ENCODE measurements around the gene PRSS21. TPM values are rescaled to one million over a fixed set of nuclear protein-coding genes. Genes with fewer than 3 reads are reported as not detected.

The PRSS21 gene
- total RNA-seq, 2 donors from 2014 or later = 1.1 to 2.6 TPM

DNA sequence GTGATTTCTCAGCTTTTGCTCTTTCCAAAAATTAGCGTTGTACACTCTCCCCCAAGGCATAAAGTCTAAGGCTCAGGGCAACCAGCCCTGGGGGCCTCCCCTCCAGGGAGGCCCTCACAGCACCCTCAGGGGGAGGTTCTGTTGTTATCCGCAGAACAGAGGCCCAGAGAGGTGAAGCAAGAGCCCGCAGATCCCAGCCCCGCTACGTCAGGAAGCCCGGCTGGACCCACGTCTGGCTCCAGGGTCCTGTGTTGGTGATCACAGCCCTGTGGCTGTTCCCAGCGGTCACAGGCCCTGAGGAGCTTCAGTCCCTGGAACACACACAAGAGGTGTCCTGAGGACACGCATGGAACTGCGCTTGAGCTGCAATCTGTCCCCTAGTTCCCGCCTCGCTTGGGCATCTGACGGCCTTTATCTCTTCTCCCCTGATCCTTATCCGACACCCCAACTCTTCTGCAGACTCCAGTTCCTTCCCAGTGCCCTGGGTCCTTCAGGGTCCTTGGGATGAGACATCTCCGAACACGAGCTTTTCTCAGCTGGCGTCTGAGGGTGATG is 11.9 kb downstream of the PRSS21 start:
- Histone ChIP-seq H3K36me3 (no peaks in the 10 kb centered on the region), H3K4me3 (no peak overlapping the region), H3K27ac (peak overlapping the region; percentile 87), H3K9me3 (no peaks in the 10 kb centered on the region), H3K4me1 (no peaks in the 10 kb centered on the region), H3K27me3 (no peaks in the 10 kb centered on the region), H3K9ac (ENCODE audit: low read depth in 2 of 2, low read length in 2 of 2) (peak overlapping the region in 1 of 2 donors; percentile 54)
- TF ChIP-seq, protein P1, sequence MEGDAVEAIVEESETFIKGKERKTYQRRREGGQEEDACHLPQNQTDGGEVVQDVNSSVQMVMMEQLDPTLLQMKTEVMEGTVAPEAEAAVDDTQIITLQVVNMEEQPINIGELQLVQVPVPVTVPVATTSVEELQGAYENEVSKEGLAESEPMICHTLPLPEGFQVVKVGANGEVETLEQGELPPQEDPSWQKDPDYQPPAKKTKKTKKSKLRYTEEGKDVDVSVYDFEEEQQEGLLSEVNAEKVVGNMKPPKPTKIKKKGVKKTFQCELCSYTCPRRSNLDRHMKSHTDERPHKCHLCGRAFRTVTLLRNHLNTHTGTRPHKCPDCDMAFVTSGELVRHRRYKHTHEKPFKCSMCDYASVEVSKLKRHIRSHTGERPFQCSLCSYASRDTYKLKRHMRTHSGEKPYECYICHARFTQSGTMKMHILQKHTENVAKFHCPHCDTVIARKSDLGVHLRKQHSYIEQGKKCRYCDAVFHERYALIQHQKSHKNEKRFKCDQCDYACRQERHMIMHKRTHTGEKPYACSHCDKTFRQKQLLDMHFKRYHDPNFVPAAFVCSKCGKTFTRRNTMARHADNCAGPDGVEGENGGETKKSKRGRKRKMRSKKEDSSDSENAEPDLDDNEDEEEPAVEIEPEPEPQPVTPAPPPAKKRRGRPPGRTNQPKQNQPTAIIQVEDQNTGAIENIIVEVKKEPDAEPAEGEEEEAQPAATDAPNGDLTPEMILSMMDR (IDR thresholded peaks at IDR 0.05) = no peak
- intact Hi-C loops (cut with DNase I) = loop anchor here (2.0 kb wide), 1 partner anchor 20 kb away; no protein-coding TSS in a partner anchor
- DNase-seq = no peak

DNA sequence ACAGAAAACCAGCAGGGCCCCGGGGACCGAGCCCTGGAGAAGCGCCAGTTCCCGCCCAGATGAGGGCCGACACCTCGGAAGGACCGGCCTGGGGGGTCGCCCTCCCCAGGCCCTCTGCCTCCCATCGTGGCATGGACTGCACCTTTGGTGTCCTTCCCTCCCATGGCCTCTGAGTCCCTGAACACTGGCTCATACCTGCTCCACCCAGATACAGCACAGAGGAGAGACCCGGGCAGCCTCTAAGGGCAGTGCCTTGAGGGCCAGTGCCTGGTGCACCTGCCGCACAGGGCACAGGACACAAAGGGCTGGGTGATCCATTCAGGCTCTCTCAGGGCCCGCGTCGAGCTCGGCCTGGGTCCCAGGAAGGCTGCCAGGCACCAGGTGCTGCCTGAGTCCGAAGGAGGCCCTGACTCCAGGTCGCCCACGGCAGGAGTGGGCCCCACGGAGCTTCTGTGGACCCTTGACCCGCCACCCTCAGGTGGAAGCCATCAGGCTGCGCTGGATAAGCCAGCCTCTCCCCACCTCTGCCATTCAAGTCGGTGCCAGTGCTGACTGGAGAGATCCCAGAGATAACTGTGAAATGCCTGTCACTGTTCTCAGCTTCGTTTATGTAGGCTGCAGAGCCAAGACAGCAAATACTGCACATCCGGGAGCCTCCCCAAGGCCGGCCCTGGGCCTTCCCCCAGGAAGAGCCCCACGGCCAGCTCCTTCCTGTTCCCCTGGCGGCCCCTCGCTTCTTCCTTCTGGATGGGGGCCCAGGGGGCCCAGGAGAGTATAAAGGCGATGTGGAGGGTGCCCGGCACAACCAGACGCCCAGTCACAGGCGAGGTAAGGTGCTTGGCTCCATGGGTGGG is 12.7 kb downstream of the PRSS21 start, which contains the start of gene ZG16B:
ZG16B (plus strand) TSS at position 803 of the 854 bp plus-strand sequence. CDS start 139 bp downstream, outside the sequence.
- H3K4me1 ChIP-seq = no peaks in the 10 kb centered on the region
- peak within 1 kb of the TSS in 1 of 2 donors; percentile 54 for H3K9ac ChIP-seq (ENCODE audit: low read depth in 2 of 2, low read length in 2 of 2)
- H3K36me3 ChIP-seq = no peaks in the 10 kb centered on the region
- H3K27me3 ChIP-seq = no peaks in the 10 kb centered on the region
- H3K4me3 ChIP-seq = peak within 1 kb of the TSS; percentile 4
- intact Hi-C loops (cut with DNase I) = loop anchor here (2.0 kb wide), 1 partner anchor 21 kb away; no protein-coding TSS in a partner anchor
- DNase-seq = peak; percentile 71
- TF ChIP-seq, protein P1 (IDR thresholded peaks at IDR 0.05) = no peak
- H3K9me3 ChIP-seq = no peaks in the 10 kb centered on the region
- peak within 1 kb of the TSS; percentile 87 for H3K27ac ChIP-seq

DNA sequence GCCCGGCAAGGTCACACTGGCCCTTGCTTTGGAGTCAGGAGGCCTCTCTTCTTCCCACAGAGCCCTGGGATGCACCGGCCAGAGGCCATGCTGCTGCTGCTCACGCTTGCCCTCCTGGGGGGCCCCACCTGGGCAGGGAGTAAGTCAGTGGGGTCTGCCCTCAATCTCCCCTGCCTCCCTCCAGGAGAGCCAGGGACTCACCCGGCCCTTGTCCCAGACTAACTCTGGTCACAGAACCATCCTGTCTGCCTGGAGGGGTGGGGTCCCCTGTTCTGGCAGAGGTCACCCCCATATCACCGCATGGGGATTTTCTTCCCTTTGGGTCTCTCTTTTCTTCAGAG is 13.3 kb downstream of the PRSS21 start:
- peak overlapping the region; percentile 4 for H3K4me3 ChIP-seq
- intact Hi-C loops (cut with DNase I) = no loop called here
- H3K36me3 ChIP-seq = no peaks in the 10 kb centered on the region
- TF ChIP-seq, protein P1 (IDR thresholded peaks at IDR 0.05) = no peak
- no peaks in the 10 kb centered on the region for H3K9me3 ChIP-seq
- H3K27me3 ChIP-seq = no peaks in the 10 kb centered on the region
- H3K27ac ChIP-seq = peak overlapping the region; percentile 87
- H3K4me1 ChIP-seq = no peaks in the 10 kb centered on the region
- peak overlapping the region in 1 of 2 donors; percentile 7 for H3K9ac ChIP-seq (ENCODE audit: low read depth in 2 of 2, low read length in 2 of 2)
- DNase-seq = no peak

DNA sequence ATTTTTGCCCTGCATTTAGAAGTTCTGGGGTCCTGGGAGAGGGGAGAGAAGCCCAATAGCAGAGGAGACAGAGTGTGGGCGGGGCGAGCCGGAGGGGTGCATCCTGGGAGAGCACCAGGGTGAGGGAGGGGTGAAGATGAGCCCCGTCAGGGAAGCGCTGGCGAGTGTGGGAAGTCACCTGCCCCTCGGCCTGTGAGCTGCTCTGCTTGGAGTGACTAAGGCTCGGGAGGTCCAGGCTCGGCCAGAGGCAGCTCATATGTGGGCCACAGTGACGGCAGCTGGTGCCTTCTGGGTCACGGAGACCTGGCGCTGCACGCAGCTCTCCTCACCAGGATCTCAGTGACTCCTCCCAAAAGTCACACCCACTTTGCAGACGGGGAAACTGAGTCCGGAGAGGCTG is 14.2 kb downstream of the PRSS21 start:
- Histone ChIP-seq H3K27me3 (no peaks in the 10 kb centered on the region), H3K27ac (no peak overlapping the region), H3K36me3 (no peaks in the 10 kb centered on the region), H3K4me1 (no peaks in the 10 kb centered on the region), H3K4me3 (no peak overlapping the region), H3K9me3 (no peaks in the 10 kb centered on the region), H3K9ac (ENCODE audit: low read depth in 2 of 2, low read length in 2 of 2) (no peak overlapping the region)
- intact Hi-C loops (cut with DNase I) = no loop called here
- TF ChIP-seq, protein P1 (IDR thresholded peaks at IDR 0.05) = no peak
- DNase-seq = no peak

DNA sequence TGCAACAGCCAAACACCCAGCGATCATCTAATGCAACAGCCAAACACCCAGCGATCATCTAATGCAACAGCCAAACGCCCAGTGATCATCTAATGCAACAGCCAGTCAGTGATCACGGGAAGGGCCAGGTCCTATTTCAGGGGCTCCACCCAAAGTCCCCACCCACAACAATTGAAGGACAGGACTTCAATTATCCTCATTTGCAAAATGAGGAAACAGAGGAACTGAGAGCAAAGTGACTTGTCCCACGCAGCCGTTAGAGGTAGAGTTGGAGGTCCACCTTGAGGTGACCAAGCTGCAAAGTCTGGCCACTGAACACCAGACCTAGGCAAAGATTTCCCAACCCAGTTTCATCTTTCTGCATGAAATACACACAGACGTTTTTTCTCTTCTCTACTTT is 16.7 kb downstream of the PRSS21 start:
- TF ChIP-seq, protein P1 (IDR thresholded peaks at IDR 0.05) = no peak
- no peak overlapping the region for H3K27ac ChIP-seq
- no peaks in the 10 kb centered on the region for H3K9me3 ChIP-seq
- no peaks in the 10 kb centered on the region for H3K36me3 ChIP-seq
- H3K4me1 ChIP-seq = no peaks in the 10 kb centered on the region
- intact Hi-C loops (cut with DNase I) = no loop called here
- no peaks in the 10 kb centered on the region for H3K27me3 ChIP-seq
- H3K4me3 ChIP-seq = no peak overlapping the region
- DNase-seq = no peak
- H3K9ac ChIP-seq (ENCODE audit: low read depth in 2 of 2, low read length in 2 of 2) = no peak overlapping the region

All from colonic mucosa (tissue), 4 donors.